ENCODE measurements around the gene DNAH10.

The DNAH10 gene

GRCh38 chr12:123849517-123849916 is 87.4 kb downstream of the DNAH10 start:
- TF ChIP-seq, protein P1, sequence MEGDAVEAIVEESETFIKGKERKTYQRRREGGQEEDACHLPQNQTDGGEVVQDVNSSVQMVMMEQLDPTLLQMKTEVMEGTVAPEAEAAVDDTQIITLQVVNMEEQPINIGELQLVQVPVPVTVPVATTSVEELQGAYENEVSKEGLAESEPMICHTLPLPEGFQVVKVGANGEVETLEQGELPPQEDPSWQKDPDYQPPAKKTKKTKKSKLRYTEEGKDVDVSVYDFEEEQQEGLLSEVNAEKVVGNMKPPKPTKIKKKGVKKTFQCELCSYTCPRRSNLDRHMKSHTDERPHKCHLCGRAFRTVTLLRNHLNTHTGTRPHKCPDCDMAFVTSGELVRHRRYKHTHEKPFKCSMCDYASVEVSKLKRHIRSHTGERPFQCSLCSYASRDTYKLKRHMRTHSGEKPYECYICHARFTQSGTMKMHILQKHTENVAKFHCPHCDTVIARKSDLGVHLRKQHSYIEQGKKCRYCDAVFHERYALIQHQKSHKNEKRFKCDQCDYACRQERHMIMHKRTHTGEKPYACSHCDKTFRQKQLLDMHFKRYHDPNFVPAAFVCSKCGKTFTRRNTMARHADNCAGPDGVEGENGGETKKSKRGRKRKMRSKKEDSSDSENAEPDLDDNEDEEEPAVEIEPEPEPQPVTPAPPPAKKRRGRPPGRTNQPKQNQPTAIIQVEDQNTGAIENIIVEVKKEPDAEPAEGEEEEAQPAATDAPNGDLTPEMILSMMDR (IDR thresholded peaks at IDR 0.05; ENCODE audit: borderline replicate concordance, control extremely low read depth, extremely low read depth, insufficient read depth, missing control alignments), result no peak
- no peak for DNase-seq (ENCODE audit: low spot score)
- in situ Hi-C loops (cut with MboI; ENCODE audit: low sequenced_read_pairs, unreplicated experiment), result no loop called here

- no peak for DNase-seq (ENCODE audit: low spot score)
- in situ Hi-C loops (cut with MboI; ENCODE audit: low sequenced_read_pairs, unreplicated experiment), result no loop called here
- TF ChIP-seq, protein P1 (IDR thresholded peaks at IDR 0.05; ENCODE audit: borderline replicate concordance, control extremely low read depth, extremely low read depth, insufficient read depth, missing control alignments), result no peak
Measured at GRCh38 chr12:123850246-123851134, 88.4 kb downstream of the DNAH10 start.

DNA sequence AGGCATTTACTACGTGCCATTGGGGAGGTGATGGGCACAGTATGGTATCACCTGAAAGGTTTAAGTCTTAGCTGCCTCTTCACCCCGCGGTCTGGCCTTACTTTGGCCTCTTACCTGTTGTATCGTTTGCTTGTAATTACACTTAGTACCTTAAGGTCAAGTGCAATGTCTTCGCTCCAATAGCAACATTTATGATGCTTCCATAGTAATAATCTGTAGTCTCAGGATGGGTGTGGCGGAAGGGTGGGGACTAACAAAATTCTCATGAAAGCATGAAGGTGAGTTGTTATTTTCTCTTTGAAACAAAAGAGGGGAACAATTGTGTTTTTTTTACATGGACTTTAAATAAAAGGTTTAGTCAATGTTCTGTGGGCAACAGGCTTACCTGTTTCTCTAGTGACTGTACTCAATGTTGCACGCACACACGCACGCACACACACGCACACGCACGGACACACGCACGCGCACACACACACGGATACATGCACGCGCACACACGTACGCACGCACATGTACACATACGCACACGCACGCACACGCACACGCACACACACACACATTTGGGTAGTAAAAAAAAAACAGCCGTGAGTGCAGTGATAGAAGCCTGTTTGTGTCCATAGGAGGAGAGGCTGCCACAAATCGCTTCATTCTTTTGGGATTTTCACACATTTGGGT is 91.4 kb downstream of the DNAH10 start:
- TF ChIP-seq, protein P1 (IDR thresholded peaks at IDR 0.05; ENCODE audit: borderline replicate concordance, control extremely low read depth, extremely low read depth, insufficient read depth, missing control alignments), result no peak
- in situ Hi-C loops (cut with MboI; ENCODE audit: low sequenced_read_pairs, unreplicated experiment), result no loop called here

DNA sequence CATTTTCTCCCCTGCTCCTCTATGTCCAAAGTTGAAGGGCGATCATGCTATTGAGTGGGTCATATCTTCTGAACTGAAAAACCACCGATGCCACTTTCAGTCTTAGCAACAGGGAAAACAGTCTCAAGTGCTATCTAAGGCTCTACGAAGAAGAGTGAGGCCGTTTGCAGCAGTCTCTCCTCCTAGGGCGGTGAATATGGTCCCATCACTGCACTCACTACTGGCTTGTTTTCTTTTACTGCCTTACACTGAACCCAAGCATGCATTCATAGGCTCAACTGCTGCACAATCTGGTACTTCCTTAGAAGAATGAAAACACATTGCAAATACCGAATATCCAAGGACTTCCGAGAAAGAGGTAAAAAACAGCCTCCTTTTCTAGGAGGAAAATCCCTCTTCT is 92.1 kb downstream of the DNAH10 start:
- TF ChIP-seq, protein P1 (IDR thresholded peaks at IDR 0.05; ENCODE audit: borderline replicate concordance, control extremely low read depth, extremely low read depth, insufficient read depth, missing control alignments), result no peak
- no peak for DNase-seq (ENCODE audit: low spot score)
- in situ Hi-C loops (cut with MboI; ENCODE audit: low sequenced_read_pairs, unreplicated experiment), result no loop called here

More for the DNA sequence above, 91.4 kb downstream of the DNAH10 start:
- no peak for DNase-seq (ENCODE audit: low spot score)

DNA sequence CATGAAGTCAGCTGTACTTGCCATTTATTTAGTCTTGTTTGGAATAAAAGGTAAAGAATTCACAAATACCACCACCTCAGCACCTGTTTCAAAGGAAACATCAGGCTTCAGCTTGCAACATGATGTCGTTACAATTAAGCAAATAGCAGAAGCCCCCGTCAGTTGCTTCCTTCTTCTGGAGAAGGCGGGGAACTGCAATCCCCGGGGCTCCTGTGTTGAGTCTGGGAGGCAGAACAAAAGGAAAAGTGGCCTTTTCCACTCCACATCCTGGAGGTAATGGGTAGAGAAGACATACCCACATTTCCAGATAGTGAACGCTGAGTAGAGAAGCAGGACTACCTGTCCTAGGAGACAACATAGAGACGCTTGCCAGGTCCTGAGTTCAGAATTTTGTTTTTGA is 92.8 kb downstream of the DNAH10 start:
- TF ChIP-seq, protein P1 (IDR thresholded peaks at IDR 0.05; ENCODE audit: borderline replicate concordance, control extremely low read depth, extremely low read depth, insufficient read depth, missing control alignments), result no peak
- DNase-seq (ENCODE audit: low spot score), result no peak
- in situ Hi-C loops (cut with MboI; ENCODE audit: low sequenced_read_pairs, unreplicated experiment), result no loop called here

GRCh38 chr12:123856681-123857080 is 94.6 kb downstream of the DNAH10 start:
- in situ Hi-C loops (cut with MboI; ENCODE audit: low sequenced_read_pairs, unreplicated experiment), result no loop called here
- DNase-seq (ENCODE audit: low spot score), result no peak
- TF ChIP-seq, protein P1 (IDR thresholded peaks at IDR 0.05; ENCODE audit: borderline replicate concordance, control extremely low read depth, extremely low read depth, insufficient read depth, missing control alignments), result no peak

All from GM13976 (cell line).